Measurements from ENCODE around the gene GPR35.

- TF ChIP-seq CTCF (IDR thresholded peaks at IDR 0.05) (no peak), POLR2A (IDR thresholded peaks at IDR 0.05) (no peak)
Measured at GRCh38 chr2:240620859-240621258, 4.4 kb upstream of the GPR35 start.
